Activated naive CD4-positive, alpha-beta T cell treated with anti-CD3 and anti-CD28 coated beads, Interleukin-2, amount 50 U/mL, for 72 hours (primary cell): ENCODE measurements around the gene INO80D. TPM values are rescaled to one million over a fixed set of nuclear protein-coding genes. Genes with fewer than 3 reads are reported as not detected.
A peak's percentile ranks its signal among the peaks of the same experiment; 100 is the strongest.

Experiments used
- ATAC-seq, 2 donors: fragments of 150-1000 bp; cut with Tn5 transposase; 2 replicates each; pipeline ENCODE4 v1.10.0; 2021; ENCODE audit warnings: mild to moderate bottlenecking in 2 of 2, moderate library complexity in 2 of 2
- DNase-seq, 2 donors: peaks; one replicate each; pipeline ENCODE4 v3.0.0; 2021 to 2022; ENCODE audit warnings: low spot score in 2 of 2
- H3K27ac Mint-ChIP-seq, 2 donors: one replicate each; pipeline ENCODE4 v1.8.0; 2022; ENCODE audit warnings: mild to moderate bottlenecking in 2 of 2, mixed read lengths in 2 of 2
- H3K36me3 Mint-ChIP-seq, 2 donors: one replicate each; pipeline ENCODE4 v1.8.0; 2022; ENCODE audit warnings: mixed read lengths in 2 of 2
- H3K9me3 Mint-ChIP-seq, 2 donors: one replicate each; pipeline ENCODE4 v1.8.0; 2022; ENCODE audit warnings: mixed read lengths in 2 of 2
- total RNA-seq, 2 donors: library from RNA; stranded (reverse); gene quantifications; one replicate each; pipeline ENCODE4 v1.2.3, GENCODE V29; 2022

Gene INO80D
- total RNA-seq, 2 donors from 2014 or later, result 21.7 to 22.6 TPM

DNA sequence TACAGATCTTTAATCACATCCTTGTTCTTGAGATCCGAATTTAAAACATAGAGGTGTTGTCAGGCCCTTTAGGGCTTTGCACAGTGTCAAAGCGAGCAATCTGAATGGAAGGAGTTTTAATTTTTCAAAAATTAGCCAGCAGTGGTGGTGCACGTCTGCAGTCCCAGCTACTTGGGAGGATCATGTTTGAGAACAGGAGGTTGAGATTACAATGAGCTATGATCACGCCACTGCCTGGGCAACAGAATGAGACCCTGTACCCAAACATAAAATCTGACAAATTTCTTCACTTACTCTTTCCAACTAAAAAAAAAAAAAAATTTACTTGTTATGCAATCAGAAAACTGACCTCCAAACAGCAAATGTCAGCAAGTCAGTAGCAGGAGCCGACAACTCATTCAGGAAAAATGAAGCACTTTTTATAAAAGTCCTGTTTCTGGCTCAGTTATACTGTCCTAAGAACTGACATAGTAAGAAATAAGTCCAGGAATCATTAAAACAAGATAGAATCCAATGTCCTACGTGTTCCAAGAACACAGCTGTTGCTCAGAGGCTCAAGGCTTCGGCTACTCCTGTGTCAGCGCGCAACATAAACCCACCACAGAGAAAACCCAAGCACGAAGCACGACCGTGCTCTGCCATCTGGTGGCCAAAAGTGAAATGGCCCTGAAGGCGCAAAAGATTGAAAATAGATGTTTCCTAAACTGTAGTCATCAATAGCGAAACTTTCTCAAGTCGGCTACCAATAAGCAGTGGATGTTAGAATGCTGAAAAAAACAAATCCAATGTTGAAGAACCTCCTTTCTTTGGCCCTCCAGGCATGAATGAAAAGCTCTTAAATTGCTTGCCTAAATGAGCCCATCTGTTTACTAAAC is 138.1 kb downstream of the INO80D start:
- ATAC-seq (peak; percentile 47 to 76), DNase-seq (peak in 1 of 2 donors; percentile 64)
- Mint-ChIP-seq H3K9me3 (peaks cover 0 to 6% of the 10 kb centered on the region in 2 donors), H3K36me3 (no peaks in the 10 kb centered on the region), H3K27ac (no peak overlapping the region)

DNA sequence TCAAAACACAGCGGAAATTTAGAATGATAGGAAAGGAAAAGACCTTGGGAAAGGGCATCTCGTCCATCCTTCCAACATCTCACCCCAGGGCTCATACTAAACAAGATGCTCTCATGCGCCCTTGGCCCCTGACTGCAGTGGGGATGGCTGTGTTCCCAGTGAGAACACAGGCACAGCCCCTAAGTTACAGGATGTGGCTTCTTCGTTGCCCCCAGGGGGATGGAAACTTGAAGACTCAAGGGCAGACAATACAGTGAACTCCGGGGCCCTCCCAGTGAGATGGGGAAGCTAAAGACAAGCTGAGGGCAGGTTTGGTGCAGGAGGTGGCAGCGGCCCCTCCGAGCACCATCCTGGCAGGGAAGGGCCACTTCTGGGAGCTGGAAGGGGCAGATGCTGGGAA is 139.7 kb downstream of the INO80D start:
- Mint-ChIP-seq H3K36me3 (no peaks in the 10 kb centered on the region), H3K27ac (peak overlapping the region in 1 of 2 donors; percentile 50), H3K9me3 (no peaks in the 10 kb centered on the region)
- no peak for ATAC-seq
- DNase-seq, result no peak

Other genes with a start within 250 kb of the INO80D start
- gene NDUFS1, start 73.3 kb upstream of the INO80D start, total RNA-seq, result 100 to 1,000 TPM in 1 of 2 donors, 10 to 100 TPM in 1; 86.5 to 132 TPM
- 1,000 to 10,000 TPM in 1 of 2 donors, 100 to 1,000 TPM in 1; 979 to 1,142 TPM for gene EEF1B2, start 73.7 kb upstream of the INO80D start, total RNA-seq
- 10 to 100 TPM in 1 of 2 donors, 1 to 10 TPM in 1; 5.6 to 18.1 TPM for gene ZDBF2, start 188.5 kb upstream of the INO80D start, total RNA-seq